GM23338 (cell line): ENCODE results near the gene SIGLEC9.

Experiments used
- CTCF ChIP-seq, 2 experiments: fragments of 200-600 bp in 1 of 2; sonication (generic) in 1 of 2; conservative IDR thresholded peaks; 2 replicates each; pipeline versions ENCODE4 v1.5.1 to v1.6.1; 2016 to 2017; ENCODE audit warnings: antibody characterized with exemption in 2 of 2, low read depth in 2 of 2, mild to moderate bottlenecking in 2 of 2, moderate library complexity in 1 of 2
- EZH2 ChIP-seq: fragments of 200-600 bp; sonication (generic); IDR thresholded peaks from one replicate; pipeline ENCODE4 v1.8.0; 2017; ENCODE audit warnings: antibody characterized with exemption, mild to moderate bottlenecking, low read depth; ENCODE audit not compliant: unreplicated experiment
- JUNB ChIP-seq: IDR thresholded peaks from one replicate; pipeline ENCODE4 v1.6.1; 2016; ENCODE audit warnings: antibody characterized with exemption; ENCODE audit not compliant: unreplicated experiment
- POLR2AphosphoS5 ChIP-seq: IDR thresholded peaks from 2 replicates; pipeline ENCODE4 v1.6.1; 2016; ENCODE audit warnings: antibody characterized with exemption, low read depth
- ZNF114 ChIP-seq: fragments of 250-450 bp; sonication (Bioruptor Pico); IDR thresholded peaks from 2 replicates; pipeline ENCODE4 v1.5.0; 2020; ENCODE audit warnings: mild to moderate bottlenecking, moderate library complexity
- ZNF462 ChIP-seq: fragments of 250-450 bp; sonication (Bioruptor Pico); IDR thresholded peaks from 2 replicates; pipeline ENCODE4 v1.5.0; 2020; ENCODE audit warnings: mild to moderate bottlenecking, moderate library complexity

GRCh38 chr19:51147663-51148062 is 23.0 kb downstream of the SIGLEC9 start:
- TF ChIP-seq CTCF (conservative IDR thresholded peaks at IDR 0.05; ENCODE audit: low read depth in 2 of 2) (no peak), EZH2 (no peak), POLR2AphosphoS5 (no peak), ZNF462 (no peak), ZNF114 (no peak), JUNB (no peak)
